IPS-18a (cell line): ENCODE measurements around the gene UNC93A.
"Not testable (repeated sequence)": the region's sequence is repeated elsewhere in the genome, so short reads cannot be mapped to it uniquely, and the experiment has no call there.

Source experiments
- H3K27ac ChIP-seq: one replicate; pipeline ENCODE4 v1.5.1; 2013; ENCODE audit warnings: low read length
- H3K27me3 ChIP-seq: one replicate; pipeline ENCODE4 v1.6.1; 2013; ENCODE audit warnings: mild to moderate bottlenecking, low read length; ENCODE audit not compliant: control insufficient read depth, insufficient read depth
- H3K36me3 ChIP-seq: one replicate; pipeline ENCODE4 v1.6.1; 2013; ENCODE audit warnings: low read depth, low read length; ENCODE audit not compliant: control insufficient read depth
- H3K4me1 ChIP-seq: one replicate; pipeline ENCODE4 v1.6.1; 2013; ENCODE audit warnings: low read depth, low read length; ENCODE audit not compliant: control insufficient read depth
- H3K4me3 ChIP-seq: one replicate; pipeline ENCODE4 v1.5.1; 2013; ENCODE audit warnings: low read length
- H3K9ac ChIP-seq: one replicate; pipeline ENCODE4 v1.6.1; 2013; ENCODE audit warnings: mild to moderate bottlenecking, low read length, moderate library complexity
- H3K9me3 ChIP-seq: one replicate; pipeline ENCODE4 v1.6.1; 2013; ENCODE audit warnings: low read depth, low read length; ENCODE audit not compliant: control insufficient read depth

Gene UNC93A

GRCh38 chr6:167274270-167274669 is 16.8 kb upstream of the UNC93A start:
- Histone ChIP-seq H3K9ac (no peak overlapping the region), H3K27me3 (no peaks in the 10 kb centered on the region), H3K27ac (no peak overlapping the region), H3K36me3 (no peaks in the 10 kb centered on the region), H3K4me3 (no peak overlapping the region), H3K9me3 (no peaks in the 10 kb centered on the region), H3K4me1 (peaks cover 11% of the 10 kb centered on the region)

GRCh38 chr6:167275001-167275400 is 16.1 kb upstream of the UNC93A start:
- Histone ChIP-seq H3K27ac (no peak overlapping the region), H3K4me1 (peaks cover 18% of the 10 kb centered on the region), H3K36me3 (no peaks in the 10 kb centered on the region), H3K9ac (no peak overlapping the region), H3K9me3 (no peaks in the 10 kb centered on the region), H3K27me3 (no peaks in the 10 kb centered on the region), H3K4me3 (no peak overlapping the region)

- H3K9me3 ChIP-seq: no peaks in the 10 kb centered on the region
- no peaks in the 10 kb centered on the region for H3K36me3 ChIP-seq
- H3K27me3 ChIP-seq: no peaks in the 10 kb centered on the region
- H3K4me1 ChIP-seq: peaks cover 21% of the 10 kb centered on the region
- no peak overlapping the region for H3K4me3 ChIP-seq
- H3K27ac ChIP-seq: no peak overlapping the region
- H3K9ac ChIP-seq: no peak overlapping the region
Observed at GRCh38 chr6:167275436-167275835, 15.7 kb upstream of the UNC93A start.

GRCh38 chr6:167276772-167277533 is 14.2 kb upstream of the UNC93A start:
- H3K27ac ChIP-seq: no peak overlapping the region
- no peak overlapping the region for H3K4me3 ChIP-seq
- H3K9me3 ChIP-seq: no peaks in the 10 kb centered on the region
- no peaks in the 10 kb centered on the region for H3K36me3 ChIP-seq
- H3K4me1 ChIP-seq: peaks cover 30% of the 10 kb centered on the region
- no peaks in the 10 kb centered on the region for H3K27me3 ChIP-seq
- no peak overlapping the region for H3K9ac ChIP-seq

GRCh38 chr6:167278173-167278940 is 12.8 kb upstream of the UNC93A start:
- H3K27ac ChIP-seq, H3K4me3 ChIP-seq, H3K9me3 ChIP-seq, H3K27me3 ChIP-seq, H3K9ac ChIP-seq, H3K36me3 ChIP-seq: not testable (repeated sequence)
- H3K4me1 ChIP-seq: peaks cover 39% of the 10 kb centered on the region

GRCh38 chr6:167279766-167280446 is 11.2 kb upstream of the UNC93A start:
- H3K4me1 ChIP-seq: peaks cover 42% of the 10 kb centered on the region
- no peaks in the 10 kb centered on the region for H3K36me3 ChIP-seq
- no peak overlapping the region for H3K27ac ChIP-seq
- H3K27me3 ChIP-seq: no peaks in the 10 kb centered on the region
- H3K9me3 ChIP-seq: no peaks in the 10 kb centered on the region
- no peak overlapping the region for H3K4me3 ChIP-seq
- no peak overlapping the region for H3K9ac ChIP-seq

- H3K4me1 ChIP-seq: peaks cover 42% of the 10 kb centered on the region
- H3K9me3 ChIP-seq, H3K27me3 ChIP-seq, H3K9ac ChIP-seq, H3K27ac ChIP-seq, H3K36me3 ChIP-seq, H3K4me3 ChIP-seq: not testable (repeated sequence)
Observed at GRCh38 chr6:167280466-167280865, 10.6 kb upstream of the UNC93A start.

- Histone ChIP-seq H3K27me3 (no peaks in the 10 kb centered on the region), H3K9me3 (no peaks in the 10 kb centered on the region)
Observed at GRCh38 chr6:167282165-167282564, 8.9 kb upstream of the UNC93A start.

GRCh38 chr6:167284565-167284964 is 6.5 kb upstream of the UNC93A start:
- H3K4me1 ChIP-seq: peaks cover 31% of the 10 kb centered on the region
- not testable (repeated sequence) for H3K9me3 ChIP-seq, H3K36me3 ChIP-seq, H3K9ac ChIP-seq, H3K27me3 ChIP-seq, H3K27ac ChIP-seq, H3K4me3 ChIP-seq

More at GRCh38 chr6:167282165-167282564, 8.9 kb upstream of the UNC93A start:
- Histone ChIP-seq H3K36me3 (no peaks in the 10 kb centered on the region), H3K4me3 (no peak overlapping the region), H3K9ac (no peak overlapping the region), H3K27ac (no peak overlapping the region), H3K4me1 (peaks cover 42% of the 10 kb centered on the region)

- H3K4me3 ChIP-seq: no peak overlapping the region
- peaks cover 25% of the 10 kb centered on the region for H3K4me1 ChIP-seq
- no peaks in the 10 kb centered on the region for H3K9me3 ChIP-seq
Observed at GRCh38 chr6:167285077-167285770, 5.9 kb upstream of the UNC93A start.

GRCh38 chr6:167287513-167288048 is 3.5 kb upstream of the UNC93A start:
- Histone ChIP-seq H3K4me3 (no peak overlapping the region), H3K36me3 (no peaks in the 10 kb centered on the region), H3K9me3 (no peaks in the 10 kb centered on the region), H3K9ac (no peak overlapping the region), H3K4me1 (peaks cover 21% of the 10 kb centered on the region), H3K27me3 (no peaks in the 10 kb centered on the region), H3K27ac (no peak overlapping the region)

More at GRCh38 chr6:167285077-167285770, 5.9 kb upstream of the UNC93A start:
- Histone ChIP-seq H3K27ac (no peak overlapping the region), H3K36me3 (no peaks in the 10 kb centered on the region), H3K27me3 (no peaks in the 10 kb centered on the region), H3K9ac (no peak overlapping the region)
